Measurements from ENCODE around the gene OPHN1. TPM values are rescaled to one million over a fixed set of nuclear protein-coding genes. Genes with fewer than 3 reads are reported as not detected.
"Not testable (repeated sequence)": the region's sequence is repeated elsewhere in the genome, so short reads cannot be mapped to it uniquely, and the experiment has no call there.

Gene OPHN1
- total RNA-seq, 2 donors from 2014 or later, result 0.12 TPM; not detected in 1

GRCh38 chrX:68083510-68083909, 349.8 kb downstream of the OPHN1 start:
- H3K36me3 Mint-ChIP-seq (ENCODE audit: insufficient read depth in 2 of 2), result no peaks in the 10 kb centered on the region
- peaks cover 0 to 2% of the 10 kb centered on the region in 2 donors for H3K9me3 Mint-ChIP-seq
- no peaks in the 10 kb centered on the region for H3K4me1 Mint-ChIP-seq (ENCODE audit: low read depth)
- no peak for ATAC-seq (replicated peaks in 1 of 2)
- H3K27me3 Mint-ChIP-seq (ENCODE audit: low read depth), result peaks cover 32% of the 10 kb centered on the region
- no peak overlapping the region for H3K27ac Mint-ChIP-seq
- no peak for DNase-seq
- H3K4me3 Mint-ChIP-seq, result no peak overlapping the region

GRCh38 chrX:68079961-68080360, 353.3 kb downstream of the OPHN1 start:
- DNase-seq (no peak), ATAC-seq (replicated peaks in 1 of 2) (no peak)
- Mint-ChIP-seq H3K27me3 (ENCODE audit: low read depth) (peaks cover 32% of the 10 kb centered on the region), H3K4me3 (no peak overlapping the region), H3K9me3 (peaks cover 0 to 2% of the 10 kb centered on the region in 2 donors), H3K27ac (no peak overlapping the region), H3K36me3 (ENCODE audit: insufficient read depth in 2 of 2) (no peaks in the 10 kb centered on the region), H3K4me1 (ENCODE audit: low read depth) (no peaks in the 10 kb centered on the region)

- not testable (repeated sequence) for H3K4me1 Mint-ChIP-seq (ENCODE audit: low read depth); H3K27ac Mint-ChIP-seq; H3K4me3 Mint-ChIP-seq; H3K9me3 Mint-ChIP-seq; ATAC-seq (replicated peaks in 1 of 2); DNase-seq; H3K36me3 Mint-ChIP-seq (ENCODE audit: insufficient read depth in 2 of 2)
- H3K27me3 Mint-ChIP-seq (ENCODE audit: low read depth), result peaks cover 32% of the 10 kb centered on the region
Measured at GRCh38 chrX:68078801-68079200, 354.5 kb downstream of the OPHN1 start.

GRCh38 chrX:68077378-68077777, 355.9 kb downstream of the OPHN1 start:
- H3K36me3 Mint-ChIP-seq (ENCODE audit: insufficient read depth in 2 of 2), result no peaks in the 10 kb centered on the region
- no peaks in the 10 kb centered on the region for H3K4me1 Mint-ChIP-seq (ENCODE audit: low read depth)
- H3K27me3 Mint-ChIP-seq (ENCODE audit: low read depth), result peaks cover 38% of the 10 kb centered on the region
- no peak overlapping the region for H3K4me3 Mint-ChIP-seq
- DNase-seq (no peak), ATAC-seq (replicated peaks in 1 of 2) (no peak)
- peaks cover 0 to 2% of the 10 kb centered on the region in 2 donors for H3K9me3 Mint-ChIP-seq
- H3K27ac Mint-ChIP-seq, result no peak overlapping the region

- Mint-ChIP-seq H3K9me3 (no peaks in the 10 kb centered on the region), H3K4me3 (no peak overlapping the region), H3K27ac (no peak overlapping the region), H3K4me1 (ENCODE audit: low read depth) (no peaks in the 10 kb centered on the region), H3K27me3 (ENCODE audit: low read depth) (peaks cover 17% of the 10 kb centered on the region), H3K36me3 (ENCODE audit: insufficient read depth in 2 of 2) (no peaks in the 10 kb centered on the region)
- ATAC-seq (replicated peaks in 1 of 2), result no peak
- no peak for DNase-seq
Measured at GRCh38 chrX:68072041-68072440, 361.3 kb downstream of the OPHN1 start.

GRCh38 chrX:68070119-68070518, 363.2 kb downstream of the OPHN1 start:
- H3K36me3 Mint-ChIP-seq (ENCODE audit: insufficient read depth in 2 of 2); H3K4me1 Mint-ChIP-seq (ENCODE audit: low read depth); H3K4me3 Mint-ChIP-seq; ATAC-seq (replicated peaks in 1 of 2); DNase-seq; H3K9me3 Mint-ChIP-seq; H3K27ac Mint-ChIP-seq: not testable (repeated sequence)
- H3K27me3 Mint-ChIP-seq (ENCODE audit: low read depth), result peaks cover 17% of the 10 kb centered on the region

- DNase-seq (no peak), ATAC-seq (replicated peaks in 1 of 2) (no peak)
- Mint-ChIP-seq H3K36me3 (ENCODE audit: insufficient read depth in 2 of 2) (no peaks in the 10 kb centered on the region), H3K9me3 (no peaks in the 10 kb centered on the region), H3K27ac (no peak overlapping the region), H3K27me3 (ENCODE audit: low read depth) (peaks cover 19% of the 10 kb centered on the region), H3K4me3 (no peak overlapping the region), H3K4me1 (ENCODE audit: low read depth) (no peaks in the 10 kb centered on the region)
Measured at GRCh38 chrX:68061206-68061535, 372.1 kb downstream of the OPHN1 start.

GRCh38 chrX:68060506-68061205, 372.6 kb downstream of the OPHN1 start:
- H3K4me1 Mint-ChIP-seq (ENCODE audit: low read depth), result no peaks in the 10 kb centered on the region
- no peaks in the 10 kb centered on the region for H3K9me3 Mint-ChIP-seq
- H3K4me3 Mint-ChIP-seq, result no peak overlapping the region
- DNase-seq, result no peak
- ATAC-seq (replicated peaks in 1 of 2), result no peak
- H3K27me3 Mint-ChIP-seq (ENCODE audit: low read depth), result peaks cover 19% of the 10 kb centered on the region
- no peaks in the 10 kb centered on the region for H3K36me3 Mint-ChIP-seq (ENCODE audit: insufficient read depth in 2 of 2)
- H3K27ac Mint-ChIP-seq, result no peak overlapping the region

GRCh38 chrX:68059469-68059868, 373.8 kb downstream of the OPHN1 start:
- no peak for ATAC-seq (replicated peaks in 1 of 2)
- Mint-ChIP-seq H3K27me3 (ENCODE audit: low read depth) (peaks cover 19% of the 10 kb centered on the region), H3K27ac (no peak overlapping the region), H3K36me3 (ENCODE audit: insufficient read depth in 2 of 2) (no peaks in the 10 kb centered on the region), H3K4me3 (no peak overlapping the region), H3K9me3 (no peaks in the 10 kb centered on the region), H3K4me1 (ENCODE audit: low read depth) (no peaks in the 10 kb centered on the region)
- no peak for DNase-seq

- H3K4me1 Mint-ChIP-seq (ENCODE audit: low read depth), result no peaks in the 10 kb centered on the region
- ATAC-seq (replicated peaks in 1 of 2), result no peak
- H3K9me3 Mint-ChIP-seq, result no peaks in the 10 kb centered on the region
- no peak overlapping the region for H3K27ac Mint-ChIP-seq
- no peak overlapping the region for H3K4me3 Mint-ChIP-seq
- H3K36me3 Mint-ChIP-seq (ENCODE audit: insufficient read depth in 2 of 2), result no peaks in the 10 kb centered on the region
- H3K27me3 Mint-ChIP-seq (ENCODE audit: low read depth), result peaks cover 25% of the 10 kb centered on the region
- no peak for DNase-seq
Measured at GRCh38 chrX:68049466-68049865, 383.8 kb downstream of the OPHN1 start.

GRCh38 chrX:68048774-68049173, 384.5 kb downstream of the OPHN1 start:
- DNase-seq (no peak), ATAC-seq (replicated peaks in 1 of 2) (no peak)
- Mint-ChIP-seq H3K9me3 (no peaks in the 10 kb centered on the region), H3K27me3 (ENCODE audit: low read depth) (peaks cover 25% of the 10 kb centered on the region), H3K27ac (no peak overlapping the region), H3K4me1 (ENCODE audit: low read depth) (no peaks in the 10 kb centered on the region), H3K4me3 (no peak overlapping the region), H3K36me3 (ENCODE audit: insufficient read depth in 2 of 2) (no peaks in the 10 kb centered on the region)

- Mint-ChIP-seq H3K4me1 (ENCODE audit: low read depth) (no peaks in the 10 kb centered on the region), H3K9me3 (no peaks in the 10 kb centered on the region), H3K4me3 (no peak overlapping the region), H3K36me3 (ENCODE audit: insufficient read depth in 2 of 2) (no peaks in the 10 kb centered on the region), H3K27ac (no peak overlapping the region), H3K27me3 (ENCODE audit: low read depth) (peaks cover 16% of the 10 kb centered on the region)
- ATAC-seq (replicated peaks in 1 of 2), result no peak
- no peak for DNase-seq
Measured at GRCh38 chrX:68045008-68045577, 388.2 kb downstream of the OPHN1 start.

GRCh38 chrX:68043713-68044438, 389.4 kb downstream of the OPHN1 start:
- no peak overlapping the region for H3K27ac Mint-ChIP-seq
- H3K27me3 Mint-ChIP-seq (ENCODE audit: low read depth), result peaks cover 7% of the 10 kb centered on the region
- no peak overlapping the region for H3K4me3 Mint-ChIP-seq
- DNase-seq (no peak), ATAC-seq (replicated peaks in 1 of 2) (no peak)
- peaks cover 0 to 2% of the 10 kb centered on the region in 2 donors for H3K9me3 Mint-ChIP-seq
- no peaks in the 10 kb centered on the region for H3K4me1 Mint-ChIP-seq (ENCODE audit: low read depth)
- H3K36me3 Mint-ChIP-seq (ENCODE audit: insufficient read depth in 2 of 2), result no peaks in the 10 kb centered on the region

Measured in activated T-cell treated with anti-CD3 and anti-CD28 coated beads, Interleukin-2, amount 50 U/mL, for 72 hours (primary cell).